Heart left ventricle (tissue), 13 donors: ENCODE data around the gene SCN2B.

ENCODE experiments used
- CTCF ChIP-seq, 12 donors: fragments of 200-600 bp; sonication (generic) in 4 of 12; IDR thresholded peaks; one replicate each; pipeline versions ENCODE4 v1.5.0 to v1.8.0; 2018 to 2022; ENCODE audit warnings: antibody characterized with exemption in 12 of 12, mild to moderate bottlenecking in 5 of 12
- POLR2A ChIP-seq, 2 donors: fragments of 450-650 bp; IDR thresholded peaks; one replicate each; pipeline ENCODE4 v1.6.1; 2017; ENCODE audit warnings: antibody characterized with exemption in 2 of 2, mild to moderate bottlenecking in 2 of 2, moderate library complexity in 2 of 2
- donor health status: ischemic (EF 13 %, LVEDD 7.1; RV severe dilation, severe dysfunction).
- donor health status: DM: no; HTN: yes; CAD: no.
- donor health status: DM: no; HTN: no; CAD: no.
- donor health status: ischemic (EF 25% LVEDD 6.9; RV normal size, moderate dysfunction).
- donor health status: ischemic (EF 25% LVEDD 5.7; RV mildly dilated, moderate dysfunction).
- donor health status: ischemic (EF 35%, LVEDD 5.7; RV mildly dilated, moderate dysfunction).
- donor health status: nonischemic (EF 11% LVEDD 7.7; RV severe dilation, severe dysfunction).
- donor health status: DM: yes; HTN: yes; CAD: no.
- donor health status: PGD.
- donor health status: ischemic (EF 29% LVEDD 5.4; RV normal size, mild dysfunction).
- donor health status: nonischemic (EF 23%, LVEDD 6.1; RV moderate dilation, normal function).

- TF ChIP-seq POLR2A (IDR thresholded peaks at IDR 0.05): no peak
- TF ChIP-seq CTCF (IDR thresholded peaks at IDR 0.05): no peak
Observed at GRCh38 chr11:118175993-118176777, at the start of gene SCN2B.
